HEK293T (cell line): ENCODE data around the gene CLEC18B.

Source experiments
- CTCF ChIA-PET: fragments of 350-600 bp; formaldehyde crosslinking; extraction: SDS; loops from one replicate; lab custom pipeline; 2021; ENCODE audit warnings: antibody characterized with exemption, inconsistent platforms; lab: Yijun Ruan, JAX
- POLR2A ChIA-PET: fragments of 350-600 bp; formaldehyde crosslinking; extraction: SDS; loops from one replicate; lab custom pipeline; 2020; ENCODE audit warnings: antibody characterized with exemption, inconsistent platforms; lab: Yijun Ruan, JAX
- DNase-seq: peaks from one replicate; pipeline ENCODE4 v3.0.0; 2012; ENCODE audit warnings: mixed read lengths; ENCODE audit errors: extremely low spot score
- ARNT ChIP-seq: fragments of 450-650 bp; IDR thresholded peaks from 2 replicates; pipeline ENCODE4 v1.6.1; 2017; ENCODE audit warnings: mild to moderate bottlenecking
- BHLHE40 ChIP-seq: fragments of 450-650 bp; IDR thresholded peaks from 2 replicates; pipeline ENCODE4 v1.6.1; 2016; ENCODE audit warnings: mild to moderate bottlenecking, moderate library complexity, borderline replicate concordance
- CTBP1 ChIP-seq: fragments of 450-650 bp; IDR thresholded peaks from 2 replicates; pipeline ENCODE4 v1.6.1; 2016; ENCODE audit warnings: borderline replicate concordance
- ELF4 ChIP-seq: fragments of 450-650 bp; IDR thresholded peaks from 2 replicates; pipeline ENCODE4 v1.6.1; 2017; ENCODE audit warnings: antibody characterized with exemption
- FOXA1 ChIP-seq: fragments of 450-650 bp; IDR thresholded peaks from 2 replicates; pipeline ENCODE4 v1.6.1; 2016; ENCODE audit warnings: mild to moderate bottlenecking
- FOXK2 ChIP-seq: fragments of 450-650 bp; IDR thresholded peaks from 2 replicates; pipeline ENCODE4 v1.6.1; 2016; ENCODE audit warnings: mild to moderate bottlenecking
- FOXM1 ChIP-seq: fragments of 450-650 bp; IDR thresholded peaks from 2 replicates; pipeline ENCODE4 v1.6.1; 2017; ENCODE audit warnings: mild to moderate bottlenecking, borderline replicate concordance
- HDGF ChIP-seq: fragments of 450-650 bp; IDR thresholded peaks from 2 replicates; pipeline ENCODE4 v1.6.1; 2017; ENCODE audit warnings: antibody characterized with exemption, borderline replicate concordance
- L3MBTL2 ChIP-seq: fragments of 450-650 bp; conservative IDR thresholded peaks from 2 replicates; pipeline ENCODE4 v1.6.1; 2016; ENCODE audit warnings: mild to moderate bottlenecking
- LEF1 ChIP-seq: fragments of 450-650 bp; IDR thresholded peaks from 2 replicates; pipeline ENCODE4 v1.6.1; 2017; ENCODE audit warnings: mild to moderate bottlenecking, borderline replicate concordance
- NFRKB ChIP-seq: fragments of 450-650 bp; IDR thresholded peaks from 2 replicates; pipeline ENCODE4 v1.6.1; 2016; ENCODE audit warnings: mild to moderate bottlenecking, moderate library complexity
- PKNOX1 ChIP-seq: fragments of 450-650 bp; IDR thresholded peaks from 2 replicates; pipeline ENCODE4 v1.6.1; 2016
- SP1 ChIP-seq: fragments of 450-650 bp; IDR thresholded peaks from 2 replicates; pipeline ENCODE4 v1.6.1; 2017
- SUZ12 ChIP-seq: fragments of 450-650 bp; IDR thresholded peaks from 2 replicates; pipeline ENCODE4 v1.6.1; 2016; ENCODE audit warnings: mild to moderate bottlenecking
- TARDBP ChIP-seq: fragments of 450-650 bp; IDR thresholded peaks from 2 replicates; pipeline ENCODE4 v1.6.1; 2016
- ZNF384 ChIP-seq: fragments of 450-650 bp; IDR thresholded peaks from 2 replicates; pipeline ENCODE4 v1.6.1; 2016

Gene CLEC18B

GRCh38 chr16:74463888-74464287, 42.6 kb upstream of the CLEC18B start:
- POLR2A ChIA-PET, result no interaction called here
- CTCF ChIA-PET, result no interaction called here
- TF ChIP-seq TARDBP (no peak), FOXM1 (no peak), PKNOX1 (no peak), SP1 (no peak), L3MBTL2 (no peak), FOXA1 (no peak), ELF4 (no peak), SUZ12 (no peak), FOXK2 (no peak), NFRKB (no peak), BHLHE40 (no peak), ARNT (no peak), CTBP1 (no peak), HDGF (no peak), ZNF384 (no peak), LEF1 (no peak)
- no peak for DNase-seq

GRCh38 chr16:74462361-74462760, 41.1 kb upstream of the CLEC18B start:
- CTCF ChIA-PET, result no interaction called here
- TF ChIP-seq ARNT (no peak), HDGF (no peak)
- POLR2A ChIA-PET, result no interaction called here
- DNase-seq, result no peak

GRCh38 chr16:74461826-74462225, 40.5 kb upstream of the CLEC18B start:
- DNase-seq, result no peak
- CTCF ChIA-PET, result interaction anchor here (0.6 kb wide), 1 partner anchor 21 kb away, joined by 3 read pairs; no protein-coding TSS in a partner anchor
- POLR2A ChIA-PET, result no interaction called here
- TF ChIP-seq ELF4, result no peak
- no peak for TF ChIP-seq PKNOX1
- no peak for TF ChIP-seq FOXM1
- TF ChIP-seq BHLHE40, result no peak
- TF ChIP-seq ARNT, result no peak
- no peak for TF ChIP-seq NFRKB
- TF ChIP-seq L3MBTL2, result no peak
- no peak for TF ChIP-seq CTBP1
- no peak for TF ChIP-seq SUZ12
- no peak for TF ChIP-seq TARDBP
- no peak for TF ChIP-seq SP1
- TF ChIP-seq ZNF384, result no peak
- no peak for TF ChIP-seq HDGF
- no peak for TF ChIP-seq FOXK2
- no peak for TF ChIP-seq LEF1
- TF ChIP-seq FOXA1, result no peak

- no peak for TF ChIP-seq FOXK2
- TF ChIP-seq SUZ12, result no peak
- TF ChIP-seq SP1, result no peak
- no peak for TF ChIP-seq ELF4
- TF ChIP-seq BHLHE40, result no peak
- TF ChIP-seq ARNT, result no peak
- TF ChIP-seq TARDBP, result no peak
- no peak for TF ChIP-seq CTBP1
- no peak for TF ChIP-seq HDGF
- TF ChIP-seq FOXM1, result no peak
- CTCF ChIA-PET, result interaction anchor here (0.6 to 0.7 kb wide), 2 partner anchors 25 to 398 kb away, joined by 4 to 5 read pairs; no protein-coding TSS in a partner anchor
- DNase-seq, result no peak
- POLR2A ChIA-PET, result no interaction called here
These were observed 39.3 kb upstream of the CLEC18B start for GRCh38 chr16:74460542-74460941.

GRCh38 chr16:74456290-74456625, 35.0 kb upstream of the CLEC18B start:
- ChIA-PET CTCF (no interaction called here), POLR2A (no interaction called here)
- no peak for DNase-seq
- TF ChIP-seq FOXA1 (no peak), ARNT (no peak), ELF4 (no peak), SUZ12 (no peak)

GRCh38 chr16:74455619-74456289, 34.5 kb upstream of the CLEC18B start:
- no peak for TF ChIP-seq ZNF384
- TF ChIP-seq NFRKB, result no peak
- TF ChIP-seq L3MBTL2, result no peak
- TF ChIP-seq HDGF, result no peak
- no peak for TF ChIP-seq BHLHE40
- no peak for TF ChIP-seq FOXK2
- no peak for TF ChIP-seq ELF4
- no peak for TF ChIP-seq LEF1
- no peak for TF ChIP-seq ARNT
- TF ChIP-seq TARDBP, result no peak
- TF ChIP-seq SP1, result no peak
- TF ChIP-seq SUZ12, result no peak
- no peak for TF ChIP-seq FOXM1
- no peak for DNase-seq
- CTCF ChIA-PET, result no interaction called here
- POLR2A ChIA-PET, result no interaction called here

GRCh38 chr16:74455213-74455612, 33.9 kb upstream of the CLEC18B start:
- TF ChIP-seq SP1, result no peak
- TF ChIP-seq ELF4, result no peak
- no peak for TF ChIP-seq SUZ12
- TF ChIP-seq PKNOX1, result no peak
- TF ChIP-seq NFRKB, result no peak
- TF ChIP-seq FOXK2, result no peak
- TF ChIP-seq BHLHE40, result no peak
- TF ChIP-seq HDGF, result no peak
- no peak for TF ChIP-seq FOXM1
- no peak for TF ChIP-seq ARNT
- no peak for TF ChIP-seq CTBP1
- TF ChIP-seq TARDBP, result no peak
- TF ChIP-seq L3MBTL2, result no peak
- TF ChIP-seq ZNF384, result no peak
- CTCF ChIA-PET, result no interaction called here
- no peak for DNase-seq
- POLR2A ChIA-PET, result no interaction called here
